Endothelial cell (in vitro differentiated cells): ENCODE results near the gene CDC42BPG. TPM values are rescaled to one million over a fixed set of nuclear protein-coding genes. Genes with fewer than 3 reads are reported as not detected.

ENCODE experiments used
- DNase-seq: peaks from one replicate; pipeline ENCODE4 v3.0.0; 2021; ENCODE audit warnings: low spot score
- H3K27ac Mint-ChIP-seq: one replicate; pipeline ENCODE4 v1.8.0; 2021; ENCODE audit warnings: mixed read lengths, inconsistent platforms; ENCODE audit not compliant: unreplicated experiment
- H3K27me3 Mint-ChIP-seq: one replicate; pipeline ENCODE4 v1.8.0; 2021; ENCODE audit warnings: mild to moderate bottlenecking, moderate library complexity, mixed read lengths, inconsistent platforms; ENCODE audit not compliant: unreplicated experiment
- H3K36me3 Mint-ChIP-seq: one replicate; pipeline ENCODE4 v1.8.0; 2021; ENCODE audit warnings: mild to moderate bottlenecking, low read depth, mixed read lengths, inconsistent platforms; ENCODE audit not compliant: unreplicated experiment
- H3K4me1 Mint-ChIP-seq: one replicate; pipeline ENCODE4 v1.8.0; 2021; ENCODE audit warnings: mild to moderate bottlenecking, mixed read lengths, inconsistent platforms; ENCODE audit not compliant: unreplicated experiment
- H3K4me3 Mint-ChIP-seq: one replicate; pipeline ENCODE4 v1.8.0; 2021; ENCODE audit warnings: mild to moderate bottlenecking, mixed read lengths, inconsistent platforms; ENCODE audit not compliant: unreplicated experiment
- H3K9me3 Mint-ChIP-seq: one replicate; pipeline ENCODE4 v1.8.0; 2021; ENCODE audit warnings: mixed read lengths, inconsistent platforms; ENCODE audit not compliant: unreplicated experiment
- total RNA-seq: library from RNA; stranded (reverse); fragmentation: NEBNext Ultra II Directional; extraction: Animal tissue kit (Norgen Biotek cat#: 25700); gene quantifications from one replicate; pipeline ENCODE4 v1.2.1, GENCODE V29; 2021; ENCODE audit not compliant: unreplicated experiment
- TF ChIP-seq, protein P1 (sequence below): fragments of 200-600 bp; sonication (generic); IDR thresholded peaks from one replicate; pipeline ENCODE4 v1.5.0; 2021; ENCODE audit warnings: antibody characterized with exemption; ENCODE audit not compliant: unreplicated experiment

The CDC42BPG gene
- total RNA-seq, 1 donor from 2014 or later: 4.1 TPM

DNA sequence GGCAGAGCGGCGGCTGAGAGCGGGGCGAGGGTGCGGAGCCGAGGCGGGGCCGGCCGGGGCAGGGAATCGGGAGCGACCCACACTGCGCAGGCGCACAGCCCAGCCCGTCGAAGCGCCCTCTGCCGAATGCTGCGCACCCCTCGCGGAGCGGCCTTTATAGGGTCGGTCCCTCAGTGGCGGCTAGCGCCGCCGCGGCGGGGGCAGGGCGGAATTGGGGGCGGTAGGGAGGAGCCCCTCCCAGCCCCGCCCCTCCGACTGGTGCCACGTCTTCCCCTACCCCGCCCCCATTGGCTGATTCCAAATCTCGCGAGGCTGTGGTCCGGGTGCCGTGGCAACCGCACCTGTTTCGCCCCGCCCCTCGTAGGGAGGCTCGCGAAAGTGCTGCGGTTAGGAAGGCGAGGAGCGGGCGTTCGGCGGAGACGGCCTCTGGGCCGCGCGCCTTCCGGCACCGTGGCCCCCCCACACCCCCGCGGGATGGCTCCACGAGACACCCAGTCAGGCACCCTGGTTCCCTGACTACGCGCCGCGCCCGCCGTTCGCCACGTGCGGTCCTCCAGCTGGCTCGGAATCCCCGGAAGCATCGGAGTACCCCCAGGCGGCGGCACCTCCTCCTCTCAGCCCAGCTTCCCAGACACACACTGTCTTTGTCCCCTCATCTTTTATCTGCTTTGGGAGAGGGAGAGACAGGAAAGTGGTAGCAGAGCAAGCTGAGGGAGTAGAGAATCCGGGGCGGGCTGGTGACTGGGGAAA, 34.2 kb upstream of the CDC42BPG start, which contains the start of gene EHD1:
TSS of gene EHD1 (minus strand) at position 128 of the 750 bp plus-strand sequence. CDS start 157 bp downstream, outside the sequence.
- Mint-ChIP-seq H3K4me1 (peaks cover 18% of the 10 kb centered on the region), H3K27me3 (peaks cover 15% of the 10 kb centered on the region), H3K4me3 (peak within 1 kb of the TSS; percentile 97), H3K27ac (peak within 1 kb of the TSS; percentile 96), H3K36me3 (peaks cover 19% of the 10 kb centered on the region), H3K9me3 (no peaks in the 10 kb centered on the region)
- peak; percentile 100 for DNase-seq
- TF ChIP-seq, protein P1, sequence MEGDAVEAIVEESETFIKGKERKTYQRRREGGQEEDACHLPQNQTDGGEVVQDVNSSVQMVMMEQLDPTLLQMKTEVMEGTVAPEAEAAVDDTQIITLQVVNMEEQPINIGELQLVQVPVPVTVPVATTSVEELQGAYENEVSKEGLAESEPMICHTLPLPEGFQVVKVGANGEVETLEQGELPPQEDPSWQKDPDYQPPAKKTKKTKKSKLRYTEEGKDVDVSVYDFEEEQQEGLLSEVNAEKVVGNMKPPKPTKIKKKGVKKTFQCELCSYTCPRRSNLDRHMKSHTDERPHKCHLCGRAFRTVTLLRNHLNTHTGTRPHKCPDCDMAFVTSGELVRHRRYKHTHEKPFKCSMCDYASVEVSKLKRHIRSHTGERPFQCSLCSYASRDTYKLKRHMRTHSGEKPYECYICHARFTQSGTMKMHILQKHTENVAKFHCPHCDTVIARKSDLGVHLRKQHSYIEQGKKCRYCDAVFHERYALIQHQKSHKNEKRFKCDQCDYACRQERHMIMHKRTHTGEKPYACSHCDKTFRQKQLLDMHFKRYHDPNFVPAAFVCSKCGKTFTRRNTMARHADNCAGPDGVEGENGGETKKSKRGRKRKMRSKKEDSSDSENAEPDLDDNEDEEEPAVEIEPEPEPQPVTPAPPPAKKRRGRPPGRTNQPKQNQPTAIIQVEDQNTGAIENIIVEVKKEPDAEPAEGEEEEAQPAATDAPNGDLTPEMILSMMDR: peak; percentile 32

DNA sequence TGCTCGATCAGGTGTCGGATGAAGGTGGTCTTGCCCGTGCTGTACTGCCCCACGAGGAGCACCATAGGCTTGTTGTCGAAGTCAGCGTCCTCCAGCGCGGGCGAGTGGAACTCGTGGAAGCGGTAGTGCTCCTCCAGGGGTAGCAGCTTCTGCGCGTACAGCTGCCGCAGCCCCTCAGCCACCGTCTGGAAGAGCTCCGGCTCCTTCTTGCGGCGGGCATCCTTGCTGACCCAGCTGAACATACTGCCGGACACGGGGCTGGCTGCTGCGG, 33.7 kb upstream of the CDC42BPG start:
- DNase-seq: no peak
- Mint-ChIP-seq H3K27me3 (peaks cover 15% of the 10 kb centered on the region), H3K9me3 (no peaks in the 10 kb centered on the region), H3K4me1 (peaks cover 18% of the 10 kb centered on the region), H3K27ac (no peak overlapping the region), H3K36me3 (peaks cover 19% of the 10 kb centered on the region), H3K4me3 (peak overlapping the region; percentile 97)
- TF ChIP-seq, protein P1: no peak

DNA sequence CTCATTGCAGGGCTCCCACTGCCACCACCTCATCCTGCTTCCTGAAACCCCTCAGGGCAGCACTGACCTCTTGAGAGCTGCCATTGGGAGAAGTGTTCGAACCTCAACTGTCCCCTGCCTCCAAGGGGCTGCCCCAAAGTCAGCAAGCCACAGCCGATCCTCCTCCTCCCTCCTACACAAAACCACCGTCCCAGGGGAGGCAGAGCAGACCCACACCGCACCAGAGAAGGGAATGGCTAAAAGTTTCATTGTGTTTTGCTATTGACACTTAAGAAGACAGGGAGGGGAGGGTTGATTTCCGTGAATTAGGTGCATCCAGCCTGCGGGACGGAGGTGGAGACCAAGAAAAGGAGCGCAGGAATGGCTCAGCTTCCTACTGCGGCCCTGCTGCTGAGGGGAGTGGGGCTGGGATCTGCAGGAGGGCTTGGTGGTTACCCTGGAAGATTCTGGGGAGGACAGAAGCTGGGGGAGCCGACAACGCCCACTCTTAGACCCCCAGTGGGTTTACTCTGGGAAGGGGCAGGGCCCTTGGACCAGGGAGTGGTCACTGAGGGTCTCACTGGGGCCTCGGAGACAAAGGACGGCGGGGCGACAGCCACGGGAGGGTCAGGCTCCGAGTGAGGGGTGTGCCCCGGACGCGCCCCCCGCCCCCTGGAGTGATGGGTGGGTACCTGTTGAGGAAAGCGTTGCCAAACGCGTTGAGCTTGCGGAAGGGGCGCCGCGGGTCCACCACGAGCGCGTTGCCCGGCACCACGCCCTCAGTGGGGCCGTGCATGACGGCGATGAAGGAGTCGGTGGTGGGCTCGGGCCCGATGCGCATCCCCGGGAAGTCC, 33.2 kb upstream of the CDC42BPG start:
- peaks cover 18% of the 10 kb centered on the region for H3K4me1 Mint-ChIP-seq
- H3K27ac Mint-ChIP-seq: peak overlapping the region; percentile 68
- peak overlapping the region; percentile 97 for H3K4me3 Mint-ChIP-seq
- peaks cover 15% of the 10 kb centered on the region for H3K27me3 Mint-ChIP-seq
- H3K36me3 Mint-ChIP-seq: peaks cover 19% of the 10 kb centered on the region
- DNase-seq: no peak
- no peaks in the 10 kb centered on the region for H3K9me3 Mint-ChIP-seq
- TF ChIP-seq, protein P1: no peak

DNA sequence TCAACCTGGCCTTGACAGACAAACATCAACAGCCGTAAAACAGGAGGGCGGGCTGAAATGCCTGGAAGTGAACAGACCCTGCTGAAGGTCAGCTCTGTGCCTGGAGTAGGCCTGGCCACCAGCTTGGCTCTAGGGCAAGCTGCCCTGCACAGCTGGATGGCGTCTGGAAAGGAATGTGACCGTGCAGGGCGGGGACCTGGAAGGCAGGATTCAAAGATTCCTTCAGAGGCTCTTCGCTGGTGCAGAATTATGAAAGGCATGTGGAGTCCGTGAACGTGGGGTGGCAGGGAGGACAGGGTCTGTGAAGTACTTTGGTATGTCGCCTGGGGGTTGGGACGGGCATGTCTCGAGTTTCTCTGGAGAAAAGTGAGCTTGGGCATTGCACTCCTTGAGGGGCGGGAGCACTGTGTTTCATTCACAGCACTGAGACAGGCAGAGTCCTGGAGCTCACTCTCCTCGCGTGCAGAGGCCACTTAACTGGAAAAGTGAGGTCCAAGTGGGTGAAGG, 32.4 kb upstream of the CDC42BPG start:
- TF ChIP-seq, protein P1: no peak
- Mint-ChIP-seq H3K27me3 (peaks cover 15% of the 10 kb centered on the region), H3K4me3 (peak overlapping the region; percentile 97), H3K9me3 (no peaks in the 10 kb centered on the region), H3K4me1 (peaks cover 18% of the 10 kb centered on the region), H3K27ac (peak overlapping the region; percentile 26), H3K36me3 (peaks cover 19% of the 10 kb centered on the region)
- DNase-seq: no peak
